ENCODE measurements around the gene SBF2.

DNA sequence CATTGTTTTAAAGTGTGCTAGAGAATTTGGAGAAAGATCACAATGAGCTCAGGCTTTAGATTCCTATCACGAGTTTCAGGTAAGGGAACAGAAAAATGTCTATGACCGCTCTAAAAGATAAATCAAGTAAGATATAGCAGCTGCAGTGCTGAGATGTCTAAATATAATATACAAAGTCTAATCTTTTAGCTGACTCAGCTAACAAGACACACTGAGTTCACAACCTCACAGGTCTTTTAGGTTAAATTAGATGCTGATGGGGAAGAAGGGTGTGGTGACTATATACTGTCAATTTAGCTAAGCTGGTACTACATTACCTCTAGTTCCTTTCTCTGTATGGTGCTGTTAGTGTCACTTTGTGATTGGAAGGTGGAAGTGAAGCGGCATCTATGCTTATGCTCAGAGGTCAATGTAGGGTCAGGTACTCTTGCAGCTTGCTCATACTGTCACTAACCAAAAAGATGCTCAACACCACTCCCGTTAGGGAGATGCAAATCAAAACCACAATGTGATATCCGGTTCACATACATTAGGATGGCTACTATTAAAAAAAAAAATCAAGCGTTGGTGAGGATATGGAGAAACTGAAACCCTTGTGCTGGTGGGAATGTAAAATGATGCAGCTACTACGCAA lies 346.7 kb downstream of the SBF2 start:
- no peak for TF ChIP-seq POLR2A (IDR thresholded peaks at IDR 0.05; ENCODE audit: low read depth, low read length)
- TF ChIP-seq, protein P1, sequence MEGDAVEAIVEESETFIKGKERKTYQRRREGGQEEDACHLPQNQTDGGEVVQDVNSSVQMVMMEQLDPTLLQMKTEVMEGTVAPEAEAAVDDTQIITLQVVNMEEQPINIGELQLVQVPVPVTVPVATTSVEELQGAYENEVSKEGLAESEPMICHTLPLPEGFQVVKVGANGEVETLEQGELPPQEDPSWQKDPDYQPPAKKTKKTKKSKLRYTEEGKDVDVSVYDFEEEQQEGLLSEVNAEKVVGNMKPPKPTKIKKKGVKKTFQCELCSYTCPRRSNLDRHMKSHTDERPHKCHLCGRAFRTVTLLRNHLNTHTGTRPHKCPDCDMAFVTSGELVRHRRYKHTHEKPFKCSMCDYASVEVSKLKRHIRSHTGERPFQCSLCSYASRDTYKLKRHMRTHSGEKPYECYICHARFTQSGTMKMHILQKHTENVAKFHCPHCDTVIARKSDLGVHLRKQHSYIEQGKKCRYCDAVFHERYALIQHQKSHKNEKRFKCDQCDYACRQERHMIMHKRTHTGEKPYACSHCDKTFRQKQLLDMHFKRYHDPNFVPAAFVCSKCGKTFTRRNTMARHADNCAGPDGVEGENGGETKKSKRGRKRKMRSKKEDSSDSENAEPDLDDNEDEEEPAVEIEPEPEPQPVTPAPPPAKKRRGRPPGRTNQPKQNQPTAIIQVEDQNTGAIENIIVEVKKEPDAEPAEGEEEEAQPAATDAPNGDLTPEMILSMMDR (IDR thresholded peaks at IDR 0.05; ENCODE audit: extremely low read depth in 1 of 2, insufficient read depth in 1 of 2, low read depth in 1 of 2, low read length in 2 of 2), result no peak
- no peak for TF ChIP-seq GATA2 (IDR thresholded peaks at IDR 0.05; ENCODE audit: insufficient read depth, insufficient read length, low read depth, low read length)
- TF ChIP-seq JUN (IDR thresholded peaks at IDR 0.05; ENCODE audit: borderline replicate concordance, insufficient read depth, insufficient read length, low read depth), result no peak
- TF ChIP-seq POLR2AphosphoS5 (IDR thresholded peaks at IDR 0.05; ENCODE audit: insufficient read depth, low read depth, low read length), result no peak
- no peak for TF ChIP-seq EZH2 (IDR thresholded peaks at IDR 0.05; ENCODE audit: borderline replicate concordance, low read depth, low read length, severe bottlenecking)
